HepG2 (cell line): Measurements from ENCODE around the gene GUCA2B. TPM values are rescaled to one million over a fixed set of nuclear protein-coding genes. Genes with fewer than 3 reads are reported as not detected.

Experiments
- ATAC-seq: fragments of 200-7000 bp; cut with Tn5 transposase; 3 replicates; pipeline ENCODE4 v1.9.1; 2020; ENCODE audit warnings: mild to moderate bottlenecking, moderate library complexity
- BruUV-seq: library from RNA; stranded (reverse); fragments of 400-500 nt; replicated peaks from 2 replicates; lab custom pipeline; 2021; lab: Mats Ljungman, UMichigan
- CTCF ChIA-PET: fragments of 300-600 bp; formaldehyde crosslinking; extraction: SDS; loops from one replicate; lab custom pipeline; 2021; ENCODE audit warnings: low total read pairs, inconsistent platforms, low intra/inter-chr PET ratio; lab: Yijun Ruan, JAX
- POLR2A ChIA-PET: fragments of 350-600 bp; sonication (Branson Sonifier 250); formaldehyde crosslinking; loops from one replicate; lab custom pipeline; 2020; ENCODE audit warnings: antibody characterized with exemption, inconsistent platforms; lab: Yijun Ruan, JAX
- DNase-seq: peaks from one replicate; pipeline ENCODE4 v3.0.0-alpha.2; 2015; ENCODE audit warnings: low spot score
- FAIRE-seq: peaks from 3 replicates; lab custom pipeline; 2011; peaks lifted over from hg19 to GRCh38; lab: Jason Lieb, UNC
- H2AFZ ChIP-seq: one replicate; pipeline ENCODE4 v1.6.1; 2011; ENCODE audit warnings: low read length, inconsistent platforms
- H3K27ac ChIP-seq: fragments of 300-600 bp; 3 replicates; pipeline ENCODE4 v1.8.0; 2011; ENCODE audit warnings: mixed run types, mild to moderate bottlenecking, mixed read lengths, low read length, inconsistent platforms; ENCODE audit not compliant: insufficient read depth; ENCODE audit errors: extremely low read length
- H3K27me3 ChIP-seq, 2 experiments: fragments of 200-600 bp in 1 of 2; 2 replicates in 1 of 2; 3 replicates in 1 of 2; pipeline versions ENCODE4 v1.6.0 to v1.8.0; 2011; ENCODE audit warnings: low read length in 2 of 2, mild to moderate bottlenecking in 2 of 2, moderate library complexity in 2 of 2, inconsistent platforms in 1 of 2; ENCODE audit not compliant: insufficient read depth in 2 of 2, control insufficient read depth in 1 of 2
- H3K36me3 ChIP-seq, 2 experiments: fragments of 200-600 bp in 1 of 2; replicated peaks in 1 of 2; 2 replicates in 1 of 2; 3 replicates in 1 of 2; pipeline versions ENCODE4 v1.5.1 to v1.8.0; 2011; ENCODE audit warnings: low read length in 2 of 2, inconsistent platforms in 1 of 2; ENCODE audit not compliant: insufficient read depth in 2 of 2, control insufficient read depth in 1 of 2
- H3K4me1 ChIP-seq: 2 replicates; pipeline ENCODE4 v1.5.1; 2012; ENCODE audit warnings: low read length, inconsistent platforms; ENCODE audit not compliant: insufficient read depth
- H3K4me2 ChIP-seq: 2 replicates; pipeline ENCODE4 v1.6.0; 2011; ENCODE audit warnings: low read depth, low read length, inconsistent platforms
- H3K4me3 ChIP-seq, 3 experiments: fragments of 200-600 bp in 1 of 3; sonication (generic), shearing (Covaris generic) in 1 of 3; replicated peaks in 1 of 3; 2 replicates each; pipeline ENCODE4 v1.5.1; 2011 to 2016; ENCODE audit warnings: low read length in 3 of 3, inconsistent platforms in 2 of 3, low read depth in 2 of 3, mild to moderate bottlenecking in 2 of 3, control low read depth in 1 of 3, mixed read lengths in 1 of 3; ENCODE audit not compliant: insufficient read depth in 1 of 3
- H3K79me2 ChIP-seq: one replicate; pipeline ENCODE4 v1.6.1; 2011; ENCODE audit warnings: low read length, inconsistent platforms; ENCODE audit not compliant: insufficient read depth
- H3K9ac ChIP-seq: 2 replicates; pipeline ENCODE4 v1.6.0; 2011; ENCODE audit warnings: mild to moderate bottlenecking, low read depth, low read length, inconsistent platforms; ENCODE audit not compliant: insufficient read depth
- H3K9me3 ChIP-seq: 2 replicates; pipeline ENCODE4 v1.5.1; 2012; ENCODE audit warnings: mild to moderate bottlenecking, low read length
- H4K20me1 ChIP-seq: 2 replicates; pipeline ENCODE4 v1.6.0; 2011; ENCODE audit warnings: inconsistent platforms, mild to moderate bottlenecking, low read length, moderate library complexity; ENCODE audit not compliant: insufficient read depth
- JARID2 ChIP-seq: sonication (generic); formaldehyde crosslinking; IDR thresholded peaks from 2 replicates; pipeline ENCODE4 v1.8.1; 2023; ENCODE audit warnings: missing genetic modification reagents, inconsistent platforms; ENCODE audit not compliant: insufficient replicate concordance
- KDM3A ChIP-seq: IDR thresholded peaks from 2 replicates; pipeline ENCODE4 v1.6.1; 2018; ENCODE audit warnings: low read depth, missing compliant biosample characterization
- MIER2 ChIP-seq: IDR thresholded peaks from 2 replicates; pipeline ENCODE4 v1.6.1; 2016; ENCODE audit warnings: missing biosample characterization, missing genetic modification reagents
- MTF1 ChIP-seq: sonication (generic); formaldehyde crosslinking; IDR thresholded peaks from 2 replicates; pipeline ENCODE4 v1.5.0; 2020; ENCODE audit warnings: missing genetic modification reagents
- NR2F1 ChIP-seq, 2 experiments: fragments of 450-650 bp in 1 of 2; formaldehyde crosslinking in 1 of 2; IDR thresholded peaks; 2 replicates each; pipeline versions ENCODE4 v1.5.0 to v1.6.1; 2016 to 2020; ENCODE audit warnings: mild to moderate bottlenecking in 1 of 2, missing compliant biosample characterization in 1 of 2, missing genetic modification reagents in 1 of 2, moderate library complexity in 1 of 2
- RARA ChIP-seq: IDR thresholded peaks from 2 replicates; pipeline ENCODE4 v1.6.1; 2016; ENCODE audit warnings: missing genetic modification reagents, missing compliant biosample characterization
- SRSF4 ChIP-seq: fragments of 200-400 bp; formaldehyde crosslinking; IDR thresholded peaks from one replicate; pipeline ENCODE4 v1.6.1; 2018; ENCODE audit warnings: mild to moderate bottlenecking, low read depth, low read length, moderate library complexity; ENCODE audit not compliant: poor library complexity, severe bottlenecking
- TCF12 ChIP-seq, 2 experiments: fragments of 450-650 bp in 1 of 2; sonication (generic) in 1 of 2; formaldehyde crosslinking in 1 of 2; IDR thresholded peaks; 2 replicates each; pipeline versions ENCODE4 v1.6.1 to v1.8.0; 2017 to 2022; ENCODE audit warnings: antibody characterized with exemption in 1 of 2, mild to moderate bottlenecking in 1 of 2, missing genetic modification reagents in 1 of 2, moderate library complexity in 1 of 2
- ZNF513 ChIP-seq: sonication (generic); formaldehyde crosslinking; conservative IDR thresholded peaks from 2 replicates; pipeline ENCODE4 v1.5.0; 2020; ENCODE audit warnings: missing genetic modification reagents
- ZNF609 ChIP-seq: sonication (generic); formaldehyde crosslinking; IDR thresholded peaks from 2 replicates; pipeline ENCODE4 v1.4.0; 2020; ENCODE audit warnings: mild to moderate bottlenecking, missing genetic modification reagents, borderline replicate concordance
- ZNF737 ChIP-seq: sonication (generic); formaldehyde crosslinking; IDR thresholded peaks from 2 replicates; pipeline ENCODE4 v1.5.0; 2020; ENCODE audit warnings: missing genetic modification reagents, mild to moderate bottlenecking, borderline replicate concordance
- WGBS: methylation state at CpG from one replicate; pipeline ENCODE4 v1.1.6; 2017; ENCODE audit warnings: low lambda C conversion rate; 5-methylcytosine and 5-hydroxymethylcytosine counted together
- in situ Hi-C: cut with HindIII; loops from 2 replicates; pipeline ENCODE4 v1.10.0; 2017; ENCODE audit warnings: low pct_unique_long_range_greater_than_20kb; ENCODE audit not compliant: extremely low pct_ligation_motif_present
- intact Hi-C: fragments of 100-400 bp; cut with micrococcal nuclease; formaldehyde crosslinking; loops from one replicate; pipeline ENCODE4 v1.10.0; 2022; ENCODE audit not compliant: unreplicated experiment
- polyA plus RNA-seq, 8 experiments: library from polyadenylated mRNA; depleted of rRNA in 3 of 8; stranded (reverse) in 7 of 8; unstranded in 1 of 8; fragments of >200 nt; fragmentation: Illumina TruSeq in 4 of 8; extraction: Trizol in 4 of 8; gene quantifications; 2 replicates each; pipeline versions ENCODE4 v1.2.1 to v1.2.3, GENCODE V29; 2011 to 2016; ENCODE audit warnings: low read depth in 4 of 8, missing spikeins in 1 of 8, mixed read lengths in 1 of 8; ENCODE audit not compliant: insufficient read depth in 1 of 8
- total RNA-seq, 5 experiments: library from RNA; depleted of rRNA; stranded (reverse); fragments of >200 nt; fragmentation: Illumina TruSeq; extraction: Trizol; gene quantifications; 2 replicates each; pipeline ENCODE4 v1.2.3, GENCODE V29; 2016; ENCODE audit warnings: low read depth in 1 of 5
- TF ChIP-seq, protein P1 (sequence below): sonication (generic); formaldehyde crosslinking; IDR thresholded peaks from 2 replicates; pipeline ENCODE4 v1.8.0; 2022; ENCODE audit warnings: low read depth, missing genetic modification reagents
- TF ChIP-seq, protein P2 (sequence below): sonication (generic); formaldehyde crosslinking; IDR thresholded peaks from 2 replicates; pipeline ENCODE4 v1.4.0; 2020; ENCODE audit warnings: missing genetic modification reagents
- TF ChIP-seq, protein P3 (sequence below): sonication (generic); formaldehyde crosslinking; IDR thresholded peaks from 2 replicates; pipeline ENCODE4 v1.9.0; 2021; ENCODE audit warnings: missing genetic modification reagents, mild to moderate bottlenecking, borderline replicate concordance

Gene GUCA2B
- total and polyA plus RNA-seq, 2 of the 13 experiments (the other 11 are each of a cell fraction or from before 2014, with no cell fraction given) = not detected

DNA sequence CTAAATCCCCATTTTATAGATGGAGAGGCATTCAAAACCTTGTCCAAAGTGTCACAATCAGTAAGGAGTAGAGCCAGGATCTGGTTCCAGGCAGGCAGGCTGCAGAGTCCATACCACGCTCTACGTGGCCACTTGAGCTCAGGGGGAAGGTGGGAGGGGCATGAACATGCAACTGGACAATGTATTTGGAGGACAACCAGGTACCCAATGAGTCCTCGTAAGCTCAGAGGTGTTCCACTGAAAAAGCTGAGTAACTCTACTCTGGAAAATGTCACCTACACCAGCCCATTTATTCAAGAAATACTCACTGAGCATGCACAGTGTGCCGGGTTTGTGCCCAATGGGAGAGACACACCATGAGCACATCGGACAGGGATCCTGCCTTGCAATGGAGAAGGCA, 11.2 kb upstream of the GUCA2B start:
- intact Hi-C loops (no loop called here), in situ Hi-C loops (loop anchor here (10.0 kb wide), 1 partner anchor 603 kb away; the partner anchor contains the start of gene CLDN19)
- POLR2A ChIA-PET = no interaction called here
- ATAC-seq (no peak), DNase-seq (no peak), FAIRE-seq (no peak)
- Histone ChIP-seq H4K20me1 (no peaks in the 10 kb centered on the region), H3K4me1 (peaks cover 5% of the 10 kb centered on the region; the same call in 1 of the 2 replicates), H3K79me2 (no peaks in the 10 kb centered on the region), H3K36me3 (no peaks in the 10 kb centered on the region), H3K9ac (no peak overlapping the region), H3K27ac (no peak overlapping the region), H3K9me3 (no peaks in the 10 kb centered on the region), H3K27me3 (peaks cover 3 to 56% of the 10 kb centered on the region in 2 experiments; a peak in 3 of 5 replicates), H2AFZ (no peak overlapping the region), H3K4me2 (no peak overlapping the region), H3K4me3 (no peak overlapping the region)
- CTCF ChIA-PET = no interaction called here
- BruUV-seq = no TSS peak
- WGBS = 25% methylated on average over 5 of the region's 5 CpGs
- TF ChIP-seq KDM3A (CRISPR knock-in tag) (no peak), NR2F1 (CRISPR knock-in tag; IDR thresholded peaks at IDR 0.05) (no peak), ZNF513 (CRISPR knock-in tag) (no peak), ZNF609 (CRISPR knock-in tag) (no peak), JARID2 (CRISPR knock-in tag) (no peak), MIER2 (no peak), MTF1 (CRISPR knock-in tag) (no peak), SRSF4 (no peak), ZNF737 (CRISPR knock-in tag) (no peak), TCF12 (IDR thresholded peaks at IDR 0.05) (no peak), TCF12 (CRISPR knock-in tag; IDR thresholded peaks at IDR 0.05) (no peak), RARA (CRISPR knock-in tag) (no peak)
- TF ChIP-seq, protein P1, sequence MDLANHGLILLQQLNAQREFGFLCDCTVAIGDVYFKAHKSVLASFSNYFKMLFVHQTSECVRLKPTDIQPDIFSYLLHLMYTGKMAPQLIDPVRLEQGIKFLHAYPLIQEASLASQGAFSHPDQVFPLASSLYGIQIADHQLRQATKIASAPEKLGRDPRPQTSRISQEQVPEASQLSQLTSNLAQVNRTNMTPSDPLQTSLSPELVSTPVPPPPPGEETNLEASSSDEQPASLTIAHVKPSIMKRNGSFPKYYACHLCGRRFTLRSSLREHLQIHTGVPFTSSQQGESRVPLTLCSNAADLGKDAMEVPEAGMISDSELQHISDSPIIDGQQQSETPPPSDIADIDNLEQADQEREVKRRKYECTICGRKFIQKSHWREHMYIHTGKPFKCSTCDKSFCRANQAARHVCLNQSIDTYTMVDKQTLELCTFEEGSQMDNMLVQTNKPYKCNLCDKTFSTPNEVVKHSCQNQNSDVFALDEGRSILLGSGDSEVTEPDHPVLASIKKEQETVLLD (CRISPR knock-in tag) = no peak
- TF ChIP-seq, protein P2, sequence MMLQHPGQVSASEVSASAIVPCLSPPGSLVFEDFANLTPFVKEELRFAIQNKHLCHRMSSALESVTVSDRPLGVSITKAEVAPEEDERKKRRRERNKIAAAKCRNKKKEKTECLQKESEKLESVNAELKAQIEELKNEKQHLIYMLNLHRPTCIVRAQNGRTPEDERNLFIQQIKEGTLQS = no peak
- TF ChIP-seq, protein P3, sequence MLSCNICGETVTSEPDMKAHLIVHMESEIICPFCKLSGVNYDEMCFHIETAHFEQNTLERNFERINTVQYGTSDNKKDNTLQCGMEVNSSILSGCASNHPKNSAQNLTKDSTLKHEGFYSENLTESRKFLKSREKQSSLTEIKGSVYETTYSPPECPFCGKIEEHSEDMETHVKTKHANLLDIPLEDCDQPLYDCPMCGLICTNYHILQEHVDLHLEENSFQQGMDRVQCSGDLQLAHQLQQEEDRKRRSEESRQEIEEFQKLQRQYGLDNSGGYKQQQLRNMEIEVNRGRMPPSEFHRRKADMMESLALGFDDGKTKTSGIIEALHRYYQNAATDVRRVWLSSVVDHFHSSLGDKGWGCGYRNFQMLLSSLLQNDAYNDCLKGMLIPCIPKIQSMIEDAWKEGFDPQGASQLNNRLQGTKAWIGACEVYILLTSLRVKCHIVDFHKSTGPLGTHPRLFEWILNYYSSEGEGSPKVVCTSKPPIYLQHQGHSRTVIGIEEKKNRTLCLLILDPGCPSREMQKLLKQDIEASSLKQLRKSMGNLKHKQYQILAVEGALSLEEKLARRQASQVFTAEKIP (CRISPR knock-in tag) = no peak
